Neural crest cell (in vitro differentiated cells): Measurements from ENCODE around the gene YIPF6. TPM values are rescaled to one million over a fixed set of nuclear protein-coding genes. Genes with fewer than 3 reads are reported as not detected.

Experiments used
- DNase-seq: peaks from one replicate; pipeline ENCODE4 v3.0.0; 2021; ENCODE audit warnings: low read depth, mixed read lengths, low spot score
- H3K27ac Mint-ChIP-seq: one replicate; pipeline ENCODE4 v1.8.0; 2021; ENCODE audit warnings: mild to moderate bottlenecking, mixed read lengths; ENCODE audit not compliant: unreplicated experiment
- H3K27me3 Mint-ChIP-seq: 2 replicates; pipeline ENCODE4 v1.8.0; 2021; ENCODE audit warnings: low read depth, mild to moderate bottlenecking, mixed read lengths
- H3K36me3 Mint-ChIP-seq: 2 replicates; pipeline ENCODE4 v1.8.0; 2021; ENCODE audit warnings: low read depth, mild to moderate bottlenecking, mixed read lengths
- H3K4me1 Mint-ChIP-seq: 2 replicates; pipeline ENCODE4 v1.8.0; 2021; ENCODE audit warnings: mixed read lengths
- H3K4me3 Mint-ChIP-seq: one replicate; pipeline ENCODE4 v1.8.0; 2021; ENCODE audit warnings: mild to moderate bottlenecking, mixed read lengths
- H3K9me3 Mint-ChIP-seq: 2 replicates; pipeline ENCODE4 v1.8.0; 2021; ENCODE audit warnings: mixed read lengths
- long read RNA-seq: library from polyadenylated mRNA; unstranded; transcript quantifications from one replicate; pipeline ENCODE4 v2.0.0, GENCODE V29; 2020
- total RNA-seq: library from RNA; stranded (reverse); gene quantifications from 2 replicates; pipeline ENCODE4 v1.2.1, GENCODE V29; 2021
- TF ChIP-seq, protein P1 (sequence below): fragments of 200-600 bp; sonication (generic); conservative IDR thresholded peaks from 2 replicates; pipeline ENCODE4 v1.5.0; 2021; ENCODE audit warnings: antibody characterized with exemption, mild to moderate bottlenecking

Gene YIPF6, protein sequence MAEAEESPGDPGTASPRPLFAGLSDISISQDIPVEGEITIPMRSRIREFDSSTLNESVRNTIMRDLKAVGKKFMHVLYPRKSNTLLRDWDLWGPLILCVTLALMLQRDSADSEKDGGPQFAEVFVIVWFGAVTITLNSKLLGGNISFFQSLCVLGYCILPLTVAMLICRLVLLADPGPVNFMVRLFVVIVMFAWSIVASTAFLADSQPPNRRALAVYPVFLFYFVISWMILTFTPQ
- 35.1 and 37.4 TPM in 2 replicates for total RNA-seq
- long read RNA-seq, full-length matches to known transcripts: 98 of 109 reads
- long read RNA-seq, partial matches to known transcripts: 1 of 109 reads
- long read RNA-seq, other reads (novel, unspliced or antisense): 10 of 109 reads

DNA sequence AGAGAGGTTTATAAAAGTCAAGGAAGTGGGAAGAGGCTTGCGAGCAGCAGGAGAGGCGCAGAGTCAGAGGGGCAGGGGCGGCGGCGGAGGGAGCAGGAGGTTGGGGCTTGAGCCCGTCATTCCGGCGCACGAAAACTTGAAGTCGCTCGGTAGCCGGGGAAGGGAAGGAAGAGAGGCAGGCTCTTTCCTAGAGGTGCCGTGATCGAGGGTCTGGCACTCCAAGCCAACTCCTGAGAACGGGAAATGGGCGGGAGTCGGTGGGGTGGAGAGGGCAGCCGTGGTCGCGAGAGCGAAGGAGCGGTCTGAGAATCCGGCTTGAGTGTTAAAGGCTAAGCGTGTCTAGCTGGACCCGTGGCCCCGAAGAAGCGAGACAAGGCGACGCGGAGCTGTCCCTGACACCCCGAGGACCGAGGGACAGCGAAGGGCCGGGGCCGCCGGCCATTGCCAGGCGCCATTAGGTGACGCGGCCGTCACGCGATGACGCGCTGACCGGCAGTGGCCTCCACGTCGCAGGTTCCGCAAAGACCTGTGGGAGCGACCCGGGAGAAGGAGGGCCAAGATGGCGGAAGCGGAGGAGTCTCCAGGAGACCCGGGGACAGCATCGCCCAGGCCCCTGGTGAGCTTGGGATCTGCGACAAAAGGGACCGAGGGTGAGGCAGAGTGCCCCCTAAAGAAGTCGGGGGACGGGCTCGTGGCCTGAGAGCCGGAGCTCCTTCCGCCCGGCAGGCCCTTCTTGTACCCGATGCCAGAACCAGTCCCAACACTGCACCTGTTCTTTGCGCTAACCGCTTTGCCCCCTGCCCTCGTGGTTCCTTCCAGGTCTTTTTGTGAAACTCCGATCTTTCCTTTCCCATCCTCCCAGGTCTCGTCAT is at the start of gene YIPF6:
TSS of gene YIPF6 (plus strand) at position 544 of the 872 bp plus-strand sequence. CDS start at position 560, 16 bp downstream.
- TF ChIP-seq, protein P1, sequence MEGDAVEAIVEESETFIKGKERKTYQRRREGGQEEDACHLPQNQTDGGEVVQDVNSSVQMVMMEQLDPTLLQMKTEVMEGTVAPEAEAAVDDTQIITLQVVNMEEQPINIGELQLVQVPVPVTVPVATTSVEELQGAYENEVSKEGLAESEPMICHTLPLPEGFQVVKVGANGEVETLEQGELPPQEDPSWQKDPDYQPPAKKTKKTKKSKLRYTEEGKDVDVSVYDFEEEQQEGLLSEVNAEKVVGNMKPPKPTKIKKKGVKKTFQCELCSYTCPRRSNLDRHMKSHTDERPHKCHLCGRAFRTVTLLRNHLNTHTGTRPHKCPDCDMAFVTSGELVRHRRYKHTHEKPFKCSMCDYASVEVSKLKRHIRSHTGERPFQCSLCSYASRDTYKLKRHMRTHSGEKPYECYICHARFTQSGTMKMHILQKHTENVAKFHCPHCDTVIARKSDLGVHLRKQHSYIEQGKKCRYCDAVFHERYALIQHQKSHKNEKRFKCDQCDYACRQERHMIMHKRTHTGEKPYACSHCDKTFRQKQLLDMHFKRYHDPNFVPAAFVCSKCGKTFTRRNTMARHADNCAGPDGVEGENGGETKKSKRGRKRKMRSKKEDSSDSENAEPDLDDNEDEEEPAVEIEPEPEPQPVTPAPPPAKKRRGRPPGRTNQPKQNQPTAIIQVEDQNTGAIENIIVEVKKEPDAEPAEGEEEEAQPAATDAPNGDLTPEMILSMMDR: no peak
- H3K36me3 Mint-ChIP-seq: no peaks in the 10 kb centered on the region
- H3K9me3 Mint-ChIP-seq: no peaks in the 10 kb centered on the region
- H3K27me3 Mint-ChIP-seq: peaks cover 5% of the 10 kb centered on the region
- peak within 1 kb of the TSS; percentile 92 for H3K4me3 Mint-ChIP-seq
- peak within 1 kb of the TSS; percentile 97 for H3K27ac Mint-ChIP-seq
- peak; percentile 59 for DNase-seq
- H3K4me1 Mint-ChIP-seq: peaks cover 9% of the 10 kb centered on the region

DNA sequence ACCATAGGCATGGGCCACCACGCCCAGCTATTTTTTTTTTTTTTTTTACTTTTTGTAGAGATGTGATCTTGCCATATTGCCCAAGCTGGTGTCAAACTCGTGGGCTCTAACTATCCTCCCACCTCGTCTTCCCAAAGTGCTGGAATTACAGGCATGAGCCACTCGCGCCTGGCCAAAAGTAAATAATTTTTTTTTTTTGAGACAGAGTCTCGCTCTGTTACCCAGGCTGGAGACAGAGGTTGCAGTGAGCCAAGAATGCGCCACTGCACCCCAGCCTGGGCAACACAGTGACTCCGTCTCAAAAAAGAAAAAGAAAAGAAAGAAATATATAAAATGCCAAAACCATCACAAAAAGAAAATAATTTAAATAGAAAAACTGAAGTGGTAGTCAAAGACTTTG is 47.1 kb upstream of the YIPF6 start:
- Mint-ChIP-seq H3K36me3 (no peaks in the 10 kb centered on the region), H3K4me3 (no peak overlapping the region), H3K27me3 (no peaks in the 10 kb centered on the region), H3K27ac (no peak overlapping the region), H3K9me3 (no peaks in the 10 kb centered on the region), H3K4me1 (no peaks in the 10 kb centered on the region)
- TF ChIP-seq, protein P1: no peak
- DNase-seq: no peak

DNA sequence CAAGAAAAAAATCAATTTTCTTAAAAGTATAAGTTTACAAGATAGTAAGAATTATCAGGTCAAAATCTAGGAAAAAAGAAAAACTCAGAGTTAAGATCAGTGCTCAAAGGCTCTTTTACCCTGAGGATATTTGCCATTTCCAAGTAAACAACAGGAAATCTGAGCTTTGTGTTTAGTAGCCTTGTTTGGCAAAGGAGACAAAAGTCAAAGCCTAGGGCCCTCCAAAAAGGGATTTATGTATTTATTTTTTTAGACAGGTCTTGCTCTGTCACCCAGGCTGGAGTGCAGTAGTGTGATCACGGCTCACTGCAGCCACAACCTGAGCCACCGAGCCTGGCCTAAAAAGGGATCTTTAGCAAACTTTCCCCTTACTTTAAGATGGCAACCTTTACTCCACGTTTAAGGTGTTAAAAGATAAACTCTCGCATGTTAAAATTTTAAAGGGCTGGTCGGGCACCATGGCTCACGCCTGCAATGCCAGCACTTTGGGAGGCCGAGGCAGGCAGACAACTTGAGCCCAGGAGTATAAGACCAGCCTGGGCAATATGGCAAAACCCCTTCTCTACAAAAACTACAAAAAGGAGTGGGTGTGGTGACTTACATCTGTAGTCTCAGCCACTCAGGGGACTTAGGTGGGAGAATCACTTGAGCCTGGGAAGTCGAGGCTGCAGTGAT is 44.2 kb upstream of the YIPF6 start:
- peak overlapping the region; percentile 12 for H3K27ac Mint-ChIP-seq
- H3K9me3 Mint-ChIP-seq: no peaks in the 10 kb centered on the region
- no peaks in the 10 kb centered on the region for H3K27me3 Mint-ChIP-seq
- DNase-seq: no peak
- no peaks in the 10 kb centered on the region for H3K4me1 Mint-ChIP-seq
- no peaks in the 10 kb centered on the region for H3K36me3 Mint-ChIP-seq
- TF ChIP-seq, protein P1: no peak
- no peak overlapping the region for H3K4me3 Mint-ChIP-seq

DNA sequence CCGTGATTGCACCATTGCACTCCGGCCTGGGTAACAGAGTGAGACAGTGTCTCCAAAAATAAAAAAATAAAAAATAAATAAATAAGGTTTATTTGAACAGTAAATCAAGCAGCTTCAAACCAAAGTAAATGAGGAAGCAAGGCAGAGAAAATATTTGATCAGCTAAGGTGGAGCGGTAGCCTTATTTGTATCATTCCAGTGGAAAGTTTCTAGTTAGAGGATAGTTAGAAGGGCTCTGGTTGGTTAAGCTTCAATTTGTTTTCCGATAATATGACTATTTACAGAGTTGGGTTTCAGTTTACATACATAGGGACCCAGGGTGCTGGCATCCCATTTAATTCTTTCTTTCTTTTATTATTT is 43.7 kb upstream of the YIPF6 start:
- H3K4me1 Mint-ChIP-seq: no peaks in the 10 kb centered on the region
- H3K4me3 Mint-ChIP-seq: no peak overlapping the region
- H3K27ac Mint-ChIP-seq: no peak overlapping the region
- no peaks in the 10 kb centered on the region for H3K36me3 Mint-ChIP-seq
- DNase-seq: no peak
- TF ChIP-seq, protein P1: no peak
- no peaks in the 10 kb centered on the region for H3K27me3 Mint-ChIP-seq
- peaks cover 3% of the 10 kb centered on the region for H3K9me3 Mint-ChIP-seq

DNA sequence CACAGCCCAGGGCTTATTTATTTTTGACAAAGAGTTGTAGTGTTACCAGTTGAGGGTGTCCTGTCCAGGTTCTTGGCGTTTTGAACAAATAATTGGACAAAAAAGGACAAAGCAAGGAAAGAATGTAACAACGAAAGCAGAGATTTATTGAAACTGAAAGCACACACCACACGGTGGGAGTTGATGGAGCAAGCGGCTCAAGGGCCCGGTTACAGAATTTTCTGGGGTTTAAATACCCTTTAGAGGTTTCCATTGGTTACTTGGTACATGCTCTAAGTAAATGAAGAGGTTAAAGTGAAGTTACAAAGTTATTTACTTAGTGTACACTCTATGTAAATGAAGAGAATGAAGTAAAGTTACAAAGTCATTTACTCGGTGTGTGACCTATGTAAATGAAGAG is 37.8 kb upstream of the YIPF6 start:
- DNase-seq: no peak
- Mint-ChIP-seq H3K9me3 (peaks cover 5% of the 10 kb centered on the region), H3K27me3 (no peaks in the 10 kb centered on the region)

More for the DNA sequence above, 37.8 kb upstream of the YIPF6 start:
- H3K4me3 Mint-ChIP-seq: no peak overlapping the region
- H3K4me1 Mint-ChIP-seq: no peaks in the 10 kb centered on the region
- TF ChIP-seq, protein P1: no peak
- no peak overlapping the region for H3K27ac Mint-ChIP-seq
- H3K36me3 Mint-ChIP-seq: no peaks in the 10 kb centered on the region
